GM23338 (cell line): ENCODE measurements around the gene HMGCS1. TPM values are rescaled to one million over a fixed set of nuclear protein-coding genes. Genes with fewer than 3 reads are reported as not detected.

Experiments
- ATAC-seq: fragments of 200-7000 bp; cut with Tn5 transposase; 3 replicates; pipeline ENCODE4 v1.9.1; 2020
- DNase-seq: peaks from one replicate; pipeline ENCODE4 v3.0.0-alpha.2; 2015; ENCODE audit warnings: low spot score
- H2AFZ ChIP-seq: fragments of 200-600 bp; sonication (generic); 2 replicates; pipeline ENCODE4 v1.8.0; 2016; ENCODE audit warnings: antibody characterized with exemption, mild to moderate bottlenecking, moderate library complexity
- H3F3A ChIP-seq: fragments of 200-600 bp; sonication (generic); replicated peaks from 2 replicates; pipeline ENCODE4 v1.8.0; 2017; ENCODE audit warnings: antibody characterized with exemption, mixed run types, low read depth
- H3K27ac ChIP-seq: fragments of 200-600 bp; sonication (generic); 2 replicates; pipeline ENCODE4 v1.6.1; 2016; ENCODE audit warnings: low read depth
- H3K27me3 ChIP-seq: fragments of 200-600 bp; sonication (generic); 2 replicates; pipeline ENCODE4 v1.8.0; 2016; ENCODE audit warnings: mild to moderate bottlenecking, mixed run types, moderate library complexity; ENCODE audit not compliant: insufficient read depth
- H3K36me3 ChIP-seq: fragments of 200-600 bp; sonication (generic); 2 replicates; pipeline ENCODE4 v1.8.0; 2016; ENCODE audit warnings: mild to moderate bottlenecking; ENCODE audit not compliant: insufficient read depth
- H3K4me1 ChIP-seq: fragments of 200-600 bp; sonication (generic); 2 replicates; pipeline ENCODE4 v1.8.0; 2016; ENCODE audit warnings: mild to moderate bottlenecking, moderate library complexity; ENCODE audit not compliant: insufficient read depth
- H3K4me2 ChIP-seq: fragments of 200-600 bp; sonication (generic); 2 replicates; pipeline ENCODE4 v1.7.1; 2017; ENCODE audit warnings: mixed run types
- H3K4me3 ChIP-seq: fragments of 200-600 bp; sonication (generic); 2 replicates; pipeline ENCODE4 v1.6.1; 2016; ENCODE audit warnings: mixed run types
- H3K79me2 ChIP-seq: fragments of 200-600 bp; sonication (generic); replicated peaks from 2 replicates; pipeline ENCODE4 v1.8.0; 2017; ENCODE audit warnings: mild to moderate bottlenecking; ENCODE audit not compliant: insufficient read depth
- H3K9me2 ChIP-seq: fragments of 200-600 bp; sonication (generic); 2 replicates; pipeline ENCODE4 v1.8.0; 2017; ENCODE audit not compliant: insufficient read depth
- H4K20me1 ChIP-seq: fragments of 200-600 bp; sonication (generic); replicated peaks from 2 replicates; pipeline ENCODE4 v1.8.0; 2017; ENCODE audit warnings: mild to moderate bottlenecking; ENCODE audit not compliant: insufficient read depth
- H3K27ac Mint-ChIP-seq: 2 replicates; pipeline ENCODE4 v1.8.0; 2020; ENCODE audit warnings: inconsistent platforms, mild to moderate bottlenecking, moderate library complexity, mixed read lengths
- H3K27me3 Mint-ChIP-seq: 3 replicates; pipeline ENCODE4 v1.8.0; 2022; ENCODE audit warnings: low read depth, mild to moderate bottlenecking, moderate library complexity, mixed read lengths, inconsistent platforms; ENCODE audit not compliant: insufficient read depth, poor library complexity
- H3K36me3 Mint-ChIP-seq: 3 replicates; pipeline ENCODE4 v1.8.0; 2021; ENCODE audit warnings: low read depth, mild to moderate bottlenecking, inconsistent platforms, moderate library complexity, mixed read lengths
- H3K4me1 Mint-ChIP-seq: 3 replicates; pipeline ENCODE4 v1.8.0; 2020; ENCODE audit warnings: mild to moderate bottlenecking, inconsistent platforms, mixed read lengths
- H3K4me3 Mint-ChIP-seq: 3 replicates; pipeline ENCODE4 v1.8.0; 2021; ENCODE audit warnings: moderate library complexity, mild to moderate bottlenecking, inconsistent platforms, mixed read lengths
- H3K9me3 Mint-ChIP-seq: 3 replicates; pipeline ENCODE4 v1.8.0; 2020; ENCODE audit warnings: moderate library complexity, mild to moderate bottlenecking, inconsistent platforms, mixed read lengths
- CREB1 ChIP-seq: fragments of 250-450 bp; sonication (Bioruptor Pico); IDR thresholded peaks from 2 replicates; pipeline ENCODE4 v1.5.0; 2020; ENCODE audit warnings: low read depth, mild to moderate bottlenecking, moderate library complexity
- ETS1 ChIP-seq: IDR thresholded peaks from 2 replicates; pipeline ENCODE4 v1.6.1; 2016; ENCODE audit warnings: antibody characterized with exemption
- EZH2 ChIP-seq: fragments of 200-600 bp; sonication (generic); IDR thresholded peaks from one replicate; pipeline ENCODE4 v1.8.0; 2017; ENCODE audit warnings: antibody characterized with exemption, mild to moderate bottlenecking, low read depth; ENCODE audit not compliant: unreplicated experiment
- EZH2phosphoT487 ChIP-seq: fragments of 200-600 bp; sonication (generic); IDR thresholded peaks from one replicate; pipeline ENCODE4 v1.8.1; 2018; ENCODE audit warnings: antibody characterized with exemption; ENCODE audit not compliant: unreplicated experiment
- JUNB ChIP-seq: IDR thresholded peaks from one replicate; pipeline ENCODE4 v1.6.1; 2016; ENCODE audit warnings: antibody characterized with exemption; ENCODE audit not compliant: unreplicated experiment
- NANOG ChIP-seq: IDR thresholded peaks from 2 replicates; pipeline ENCODE4 v1.6.1; 2016; ENCODE audit warnings: antibody characterized with exemption, borderline replicate concordance
- POLR2AphosphoS5 ChIP-seq: IDR thresholded peaks from 2 replicates; pipeline ENCODE4 v1.6.1; 2016; ENCODE audit warnings: antibody characterized with exemption, low read depth
- REST ChIP-seq: IDR thresholded peaks from one replicate; pipeline ENCODE4 v1.6.1; 2018; ENCODE audit warnings: antibody characterized with exemption; ENCODE audit not compliant: unreplicated experiment
- STAT1 ChIP-seq: IDR thresholded peaks from one replicate; pipeline ENCODE4 v1.6.1; 2016; ENCODE audit warnings: antibody characterized with exemption; ENCODE audit not compliant: unreplicated experiment
- ZNF114 ChIP-seq: fragments of 250-450 bp; sonication (Bioruptor Pico); IDR thresholded peaks from 2 replicates; pipeline ENCODE4 v1.5.0; 2020; ENCODE audit warnings: mild to moderate bottlenecking, moderate library complexity
- ZNF331 ChIP-seq: fragments of 250-450 bp; sonication (Bioruptor Pico); IDR thresholded peaks from 2 replicates; pipeline ENCODE4 v1.5.0; 2020; ENCODE audit warnings: low read depth, mild to moderate bottlenecking, moderate library complexity
- polyA plus RNA-seq: library from polyadenylated mRNA; unstranded; fragments of >200 nt; fragmentation: Nextera tagmentation; extraction: Ambion mirVana; gene quantifications from 2 replicates; pipeline ENCODE4 v1.2.1, GENCODE V29; 2016
- total RNA-seq: library from RNA; depleted of rRNA; stranded (reverse); fragments of >200 nt; shearing (Covaris generic); gene quantifications from 2 replicates; pipeline ENCODE4 v1.2.3, GENCODE V29; 2014
- TF ChIP-seq, protein P1 (sequence below), 2 experiments: fragments of 200-600 bp in 1 of 2; sonication (generic) in 1 of 2; conservative IDR thresholded peaks; 2 replicates each; pipeline versions ENCODE4 v1.5.1 to v1.6.1; 2016 to 2017; ENCODE audit warnings: antibody characterized with exemption in 2 of 2, low read depth in 2 of 2, mild to moderate bottlenecking in 2 of 2, moderate library complexity in 1 of 2

The HMGCS1 gene
- total and polyA plus RNA-seq, 2 experiments from 2014 or later = 172 to 278 TPM

DNA sequence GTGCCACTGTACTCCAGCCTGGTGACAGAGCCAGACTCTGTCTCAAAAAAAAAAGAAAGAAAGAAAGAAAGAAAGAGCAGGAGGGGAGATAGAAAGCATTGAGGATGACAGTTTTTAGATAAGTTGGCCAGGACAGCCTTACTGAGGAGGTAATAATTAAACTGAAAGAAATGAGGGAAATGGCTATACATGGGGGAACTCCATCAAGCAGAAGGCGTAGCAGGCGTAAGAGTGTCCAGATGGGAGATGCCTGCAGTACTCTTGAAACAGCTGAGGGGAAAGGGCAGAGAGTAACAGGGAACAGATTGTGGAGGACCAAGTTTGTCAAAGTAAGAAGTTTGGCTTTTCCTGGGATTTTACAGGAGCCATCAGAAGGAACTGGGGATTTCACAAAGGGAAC, 57.5 kb downstream of the HMGCS1 start:
- Histone ChIP-seq H2AFZ (no peak overlapping the region), H3K79me2 (no peaks in the 10 kb centered on the region), H3K27ac (no peak overlapping the region), H3F3A (no peaks in the 10 kb centered on the region), H3K4me1 (no peaks in the 10 kb centered on the region), H4K20me1 (no peaks in the 10 kb centered on the region; the same call in 1 of the 2 replicates), H3K27me3 (no peaks in the 10 kb centered on the region), H3K4me2 (no peak overlapping the region), H3K36me3 (no peaks in the 10 kb centered on the region), H3K4me3 (no peak overlapping the region), H3K9me2 (no peaks in the 10 kb centered on the region)
- no peaks in the 10 kb centered on the region for H3K9me3 Mint-ChIP-seq
- no peaks in the 10 kb centered on the region for H3K36me3 Mint-ChIP-seq
- DNase-seq = no peak
- H3K4me3 Mint-ChIP-seq = no peak overlapping the region
- TF ChIP-seq ETS1 = no peak
- TF ChIP-seq ZNF114 (CRISPR knock-in tag) = no peak
- no peak for TF ChIP-seq ZNF331 (CRISPR knock-in tag)
- no peak for TF ChIP-seq EZH2phosphoT487
- no peak for TF ChIP-seq POLR2AphosphoS5
- TF ChIP-seq NANOG = no peak
- no peak for ATAC-seq
- H3K27ac Mint-ChIP-seq = no peak overlapping the region
- H3K4me1 Mint-ChIP-seq = no peaks in the 10 kb centered on the region
- H3K27me3 Mint-ChIP-seq = no peaks in the 10 kb centered on the region

DNA sequence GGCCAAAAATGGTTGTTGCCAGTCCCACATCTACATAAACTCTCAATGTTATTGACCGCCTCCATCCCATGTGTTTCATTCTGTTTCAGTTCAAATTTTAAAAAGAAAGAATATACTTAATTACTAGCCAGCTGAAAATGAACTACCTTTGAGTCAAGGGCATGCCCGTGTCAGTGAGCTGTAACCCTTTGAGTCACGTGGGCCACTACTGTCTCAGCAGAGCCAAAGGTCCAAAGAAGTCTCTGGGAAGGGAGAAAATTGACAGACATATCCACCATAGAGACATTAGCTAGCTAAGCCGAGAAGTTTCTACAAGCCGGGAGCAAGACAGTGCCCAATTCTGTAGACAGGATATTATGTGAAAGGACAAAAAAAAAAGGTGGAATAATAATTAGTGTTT, 61.5 kb downstream of the HMGCS1 start:
- no peaks in the 10 kb centered on the region for H3K36me3 ChIP-seq
- H3K4me3 ChIP-seq = no peak overlapping the region
- Mint-ChIP-seq H3K4me3 (no peak overlapping the region), H3K9me3 (no peaks in the 10 kb centered on the region), H3K36me3 (no peaks in the 10 kb centered on the region), H3K27ac (no peak overlapping the region), H3K4me1 (no peaks in the 10 kb centered on the region), H3K27me3 (no peaks in the 10 kb centered on the region)
- no peaks in the 10 kb centered on the region for H3F3A ChIP-seq
- no peak overlapping the region for H3K27ac ChIP-seq
- no peaks in the 10 kb centered on the region for H3K4me1 ChIP-seq
- H4K20me1 ChIP-seq = no peaks in the 10 kb centered on the region; the same call in 1 of the 2 replicates
- H3K27me3 ChIP-seq = no peaks in the 10 kb centered on the region
- no peaks in the 10 kb centered on the region for H3K9me2 ChIP-seq
- ATAC-seq = no peak
- H3K4me2 ChIP-seq = no peak overlapping the region
- H3K79me2 ChIP-seq = no peaks in the 10 kb centered on the region
- DNase-seq = no peak
- no peak overlapping the region; the same call in 1 of the 2 replicates for H2AFZ ChIP-seq
- no peak for TF ChIP-seq REST
- no peak for TF ChIP-seq CREB1 (CRISPR knock-in tag)
- TF ChIP-seq EZH2phosphoT487 = no peak
- TF ChIP-seq ZNF331 (CRISPR knock-in tag) = no peak
- TF ChIP-seq, protein P1, sequence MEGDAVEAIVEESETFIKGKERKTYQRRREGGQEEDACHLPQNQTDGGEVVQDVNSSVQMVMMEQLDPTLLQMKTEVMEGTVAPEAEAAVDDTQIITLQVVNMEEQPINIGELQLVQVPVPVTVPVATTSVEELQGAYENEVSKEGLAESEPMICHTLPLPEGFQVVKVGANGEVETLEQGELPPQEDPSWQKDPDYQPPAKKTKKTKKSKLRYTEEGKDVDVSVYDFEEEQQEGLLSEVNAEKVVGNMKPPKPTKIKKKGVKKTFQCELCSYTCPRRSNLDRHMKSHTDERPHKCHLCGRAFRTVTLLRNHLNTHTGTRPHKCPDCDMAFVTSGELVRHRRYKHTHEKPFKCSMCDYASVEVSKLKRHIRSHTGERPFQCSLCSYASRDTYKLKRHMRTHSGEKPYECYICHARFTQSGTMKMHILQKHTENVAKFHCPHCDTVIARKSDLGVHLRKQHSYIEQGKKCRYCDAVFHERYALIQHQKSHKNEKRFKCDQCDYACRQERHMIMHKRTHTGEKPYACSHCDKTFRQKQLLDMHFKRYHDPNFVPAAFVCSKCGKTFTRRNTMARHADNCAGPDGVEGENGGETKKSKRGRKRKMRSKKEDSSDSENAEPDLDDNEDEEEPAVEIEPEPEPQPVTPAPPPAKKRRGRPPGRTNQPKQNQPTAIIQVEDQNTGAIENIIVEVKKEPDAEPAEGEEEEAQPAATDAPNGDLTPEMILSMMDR (conservative IDR thresholded peaks at IDR 0.05; ENCODE audit: low read depth in 2 of 2) = no peak
- TF ChIP-seq STAT1 = no peak
- TF ChIP-seq JUNB = no peak
- TF ChIP-seq ETS1 = no peak
- TF ChIP-seq ZNF114 (CRISPR knock-in tag) = no peak
- no peak for TF ChIP-seq NANOG
- TF ChIP-seq POLR2AphosphoS5 = no peak
- no peak for TF ChIP-seq EZH2
